ENCODE measurements around the gene EPN3.

Gene EPN3

GRCh38 chr17:50535407-50535806, 2.9 kb downstream of the EPN3 start:
- no peak for DNase-seq

- DNase-seq, result no peak
These were observed 4.4 kb downstream of the EPN3 start for GRCh38 chr17:50536683-50537646.

DNA sequence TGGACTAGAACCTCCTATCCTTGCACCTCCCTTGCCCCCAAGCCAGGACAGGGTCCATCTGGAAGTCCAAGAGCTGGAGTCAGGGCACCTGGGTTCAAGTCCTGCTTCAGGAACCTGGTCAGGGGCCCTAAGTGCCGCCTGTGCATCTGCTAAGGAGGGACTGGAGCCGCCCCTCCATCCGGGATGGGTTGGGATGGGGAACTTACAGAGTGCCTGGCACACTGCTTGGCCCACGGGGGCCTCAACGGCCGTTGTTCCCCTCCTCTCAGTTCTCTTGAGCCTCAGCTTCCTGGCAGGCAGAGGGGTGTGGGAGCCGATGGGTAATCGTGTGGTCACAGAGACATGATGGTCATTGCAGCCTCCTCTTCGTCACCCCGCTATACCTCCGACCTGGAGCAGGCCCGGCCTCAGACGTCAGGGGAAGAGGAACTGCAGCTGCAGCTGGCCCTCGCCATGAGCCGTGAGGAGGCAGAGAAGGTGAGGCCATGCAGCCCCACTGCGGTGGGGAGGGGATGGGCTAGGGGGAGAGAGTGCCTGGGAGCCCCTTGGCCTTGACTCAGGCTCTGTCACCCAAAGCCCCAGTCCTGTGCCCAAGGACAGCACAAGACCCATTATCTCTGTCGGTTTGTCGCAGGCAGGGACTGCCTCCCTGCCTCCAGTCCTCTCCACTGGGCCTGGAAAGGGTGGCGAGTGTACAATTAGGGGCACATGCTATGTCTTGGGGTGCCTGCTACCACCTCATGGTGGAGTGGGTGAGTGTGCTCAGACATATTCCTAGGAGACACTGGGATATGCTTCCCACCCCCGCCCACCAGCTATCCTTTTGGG, 5.4 kb downstream of the EPN3 start:
- DNase-seq, result no peak

DNA sequence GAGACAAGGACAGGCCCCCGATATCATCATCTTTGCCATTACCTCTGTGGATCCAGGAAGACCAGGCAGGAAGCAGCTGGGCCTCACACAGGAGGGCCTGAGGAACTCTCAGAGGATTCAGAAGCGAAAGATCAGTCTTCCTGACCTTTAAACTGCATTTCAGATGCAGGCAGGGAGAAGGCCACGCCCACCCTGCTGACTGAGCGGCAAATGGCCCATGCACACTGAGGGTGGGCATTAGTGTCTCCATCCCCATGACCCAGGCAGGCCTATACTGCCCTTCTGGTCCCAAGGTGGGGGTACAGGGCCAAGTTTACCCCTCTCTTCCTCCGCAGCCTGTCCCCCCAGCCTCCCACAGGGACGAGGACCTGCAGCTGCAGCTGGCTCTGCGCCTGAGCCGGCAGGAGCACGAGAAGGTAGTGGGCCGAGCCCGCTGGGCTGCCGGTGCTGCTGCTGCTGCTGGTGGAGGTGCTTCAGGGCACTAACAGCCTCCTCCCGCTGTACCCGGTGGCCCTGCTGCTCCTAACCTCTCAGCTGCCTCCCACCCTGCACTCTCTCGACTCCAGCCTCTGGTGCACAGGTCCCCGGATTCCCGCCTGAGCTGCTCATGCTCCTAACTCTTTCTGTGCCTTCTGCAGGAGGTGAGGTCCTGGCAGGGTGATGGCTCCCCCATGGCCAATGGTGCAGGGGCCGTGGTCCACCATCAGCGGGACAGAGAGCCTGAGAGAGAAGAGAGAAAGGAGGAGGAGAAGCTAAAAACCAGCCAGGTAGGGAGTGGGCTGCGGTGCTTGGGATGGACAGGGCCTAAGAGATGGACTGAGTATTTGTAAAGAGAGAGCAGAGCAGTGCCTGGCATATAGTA, 6.2 kb downstream of the EPN3 start:
- DNase-seq, result no peak

DNA sequence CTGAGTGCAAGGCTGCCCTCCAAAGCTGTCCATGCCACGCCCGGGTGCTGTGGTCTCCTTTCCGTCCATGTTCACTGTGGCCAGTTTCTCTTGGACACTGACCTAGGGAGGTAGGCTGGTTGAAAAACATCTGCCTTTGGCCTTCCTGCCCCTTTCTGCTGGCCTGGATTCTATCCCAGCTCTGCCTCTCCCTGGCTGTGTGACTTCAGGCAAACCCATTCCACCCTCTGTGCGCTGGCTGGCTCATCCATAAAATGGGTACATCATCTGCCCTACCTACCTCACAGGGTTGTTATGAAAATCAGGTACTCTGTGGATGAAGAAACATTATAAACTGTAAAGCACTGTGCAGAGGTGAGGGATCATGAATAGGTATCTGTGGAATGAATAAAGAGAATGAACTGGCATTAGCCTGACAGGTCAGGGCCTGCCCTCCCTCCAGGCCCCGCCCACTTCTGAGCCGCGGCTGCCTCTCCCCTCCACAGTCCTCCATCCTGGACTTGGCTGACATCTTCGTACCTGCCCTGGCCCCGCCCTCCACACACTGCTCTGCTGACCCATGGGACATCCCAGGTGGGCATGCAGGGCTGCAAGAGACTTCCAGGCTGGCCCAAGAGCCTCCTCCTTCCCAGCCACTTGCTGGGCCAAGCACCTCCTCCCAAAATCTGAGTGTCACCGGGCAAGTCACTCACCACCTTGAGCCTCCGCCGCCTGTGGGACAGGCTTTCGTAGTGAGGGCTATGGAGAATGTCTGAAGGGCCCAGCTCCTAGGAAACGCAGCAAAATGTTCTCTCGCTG, 7.4 kb downstream of the EPN3 start:
- DNase-seq, result no peak

- no peak for DNase-seq
These were observed 8.2 kb downstream of the EPN3 start for GRCh38 chr17:50540560-50541401.

DNA sequence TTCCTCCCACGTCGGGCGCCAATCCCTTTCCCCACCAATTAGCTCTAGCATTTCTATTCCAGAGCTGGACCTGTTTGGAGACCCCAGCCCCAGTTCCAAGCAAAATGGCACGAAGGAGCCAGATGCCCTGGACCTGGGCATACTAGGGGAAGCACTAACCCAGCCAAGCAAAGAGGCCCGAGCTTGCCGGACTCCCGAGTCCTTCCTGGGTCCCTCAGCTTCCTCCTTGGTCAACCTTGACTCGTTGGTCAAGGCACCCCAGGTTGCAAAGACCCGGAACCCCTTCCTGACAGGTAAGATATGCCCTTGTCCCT, 8.8 kb downstream of the EPN3 start:
- no peak for DNase-seq

DNA sequence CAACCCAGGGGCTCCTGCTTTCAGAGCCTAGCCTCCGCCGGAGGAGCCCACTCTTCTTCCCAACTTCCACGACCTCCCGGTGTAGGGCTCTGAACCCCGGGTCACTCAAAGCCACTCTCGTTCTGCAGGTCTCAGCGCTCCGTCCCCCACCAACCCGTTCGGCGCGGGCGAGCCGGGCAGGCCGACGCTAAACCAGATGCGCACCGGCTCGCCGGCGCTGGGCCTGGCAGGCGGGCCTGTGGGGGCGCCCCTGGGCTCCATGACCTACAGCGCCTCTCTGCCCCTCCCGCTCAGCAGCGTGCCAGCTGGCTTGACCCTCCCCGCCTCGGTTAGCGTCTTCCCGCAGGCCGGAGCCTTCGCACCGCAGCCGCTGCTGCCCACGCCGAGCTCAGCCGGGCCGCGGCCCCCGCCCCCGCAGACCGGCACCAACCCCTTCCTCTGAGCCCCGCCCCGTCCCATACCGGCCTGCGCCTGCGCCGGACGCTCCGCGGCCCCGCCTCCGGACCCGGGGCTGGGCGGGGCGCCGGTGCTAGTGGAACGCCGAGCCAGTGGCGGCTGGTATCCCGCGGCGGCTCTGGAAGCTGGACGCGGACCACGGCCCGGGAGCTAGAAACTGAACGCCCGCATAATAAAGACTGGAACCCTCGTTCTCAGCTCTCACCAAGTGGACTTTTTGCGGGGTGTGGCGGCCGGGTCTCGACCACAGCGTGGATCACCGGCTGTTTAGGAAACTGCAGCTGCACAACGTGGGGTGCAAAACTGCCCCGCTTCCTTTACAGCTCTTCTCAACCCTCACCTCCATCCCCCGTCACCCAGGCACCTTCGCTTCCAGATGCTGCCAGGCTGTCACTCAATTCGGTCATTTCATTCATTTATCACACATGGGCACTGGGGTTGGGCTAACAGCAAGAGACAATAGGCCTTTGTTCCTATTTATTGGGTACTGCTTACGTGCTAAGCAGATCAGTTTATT, 9.5 kb downstream of the EPN3 start:
- peak; percentile 74 for DNase-seq

DNA sequence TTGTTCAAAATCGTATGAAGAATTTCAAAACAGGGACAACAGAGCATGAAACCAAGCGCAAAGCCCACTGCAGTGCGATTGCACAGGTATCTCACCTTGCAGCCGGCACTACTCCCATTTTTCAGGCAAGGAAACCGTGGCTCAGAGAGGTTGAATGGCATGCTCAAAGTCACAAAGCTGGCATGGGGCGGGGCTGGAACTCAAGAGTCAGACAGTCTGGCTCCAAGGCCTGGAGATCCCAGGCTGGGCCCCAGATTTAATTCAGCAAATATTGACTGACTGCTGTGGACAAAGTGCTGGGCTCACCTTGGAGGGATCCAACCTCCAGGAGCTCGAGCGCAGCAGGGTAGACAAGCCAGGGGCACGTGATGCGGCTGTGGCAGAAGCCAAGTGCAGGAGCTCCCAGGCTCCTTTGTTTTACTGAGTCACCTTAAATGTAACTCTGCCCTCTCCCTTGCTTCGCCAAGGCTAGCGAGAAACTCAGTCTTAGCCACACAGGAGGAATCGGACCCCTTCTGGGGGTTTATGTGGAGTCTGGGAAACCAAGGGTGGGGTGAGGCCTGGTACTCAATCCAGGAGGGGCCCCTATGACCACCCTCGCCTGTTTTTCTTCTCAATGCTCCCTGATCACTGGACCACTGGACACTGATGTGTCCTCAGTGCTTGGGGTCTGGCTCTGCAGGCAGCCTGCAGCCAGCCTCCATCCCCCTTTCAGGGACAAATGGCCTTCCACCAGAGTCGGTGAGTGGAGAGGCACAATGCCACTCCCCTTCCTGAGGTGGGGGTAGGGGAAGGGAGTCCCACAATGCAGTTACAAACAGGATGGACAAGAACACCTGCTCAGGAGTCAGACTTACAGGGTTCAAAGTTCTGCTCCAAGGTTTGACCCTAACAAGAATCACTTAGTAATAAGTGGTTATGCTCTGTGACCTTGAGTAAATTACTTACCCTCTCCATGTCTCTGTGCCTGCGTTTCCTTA, 10.6 kb downstream of the EPN3 start:
- DNase-seq, result no peak

- DNase-seq, result no peak
These were observed 12.0 kb downstream of the EPN3 start for GRCh38 chr17:50544516-50544915.

DNA sequence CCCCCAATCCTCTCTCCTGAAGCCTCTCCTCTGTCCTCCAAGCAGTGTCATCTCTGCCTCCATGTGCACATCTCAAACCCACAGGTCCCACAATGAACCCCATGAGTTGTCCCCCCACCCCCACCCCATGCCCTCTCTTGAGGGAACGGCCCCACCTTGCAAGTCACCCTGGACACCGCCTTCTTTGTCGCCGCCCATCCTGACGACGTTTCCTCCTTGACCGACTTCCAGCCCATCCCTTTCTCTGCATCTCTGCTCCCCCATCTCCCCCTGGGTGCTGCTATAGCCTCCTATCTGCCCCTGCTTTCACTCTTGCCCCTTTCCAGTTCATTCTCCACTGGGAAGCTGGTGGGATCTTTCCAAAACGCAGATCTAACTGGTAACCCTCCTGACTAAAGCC, 12.8 kb downstream of the EPN3 start:
- no peak for DNase-seq

- no peak for DNase-seq
These were observed 14.1 kb downstream of the EPN3 start for GRCh38 chr17:50546701-50547034.

GRCh38 chr17:50547035-50547735, 14.7 kb downstream of the EPN3 start, which contains the start of gene SPATA20:
Gene SPATA20, plus strand, starts transcription at chr17:50547174. Its CDS starts 35 bp downstream, at chr17:50547209.
- peak; percentile 89 for DNase-seq

DNA sequence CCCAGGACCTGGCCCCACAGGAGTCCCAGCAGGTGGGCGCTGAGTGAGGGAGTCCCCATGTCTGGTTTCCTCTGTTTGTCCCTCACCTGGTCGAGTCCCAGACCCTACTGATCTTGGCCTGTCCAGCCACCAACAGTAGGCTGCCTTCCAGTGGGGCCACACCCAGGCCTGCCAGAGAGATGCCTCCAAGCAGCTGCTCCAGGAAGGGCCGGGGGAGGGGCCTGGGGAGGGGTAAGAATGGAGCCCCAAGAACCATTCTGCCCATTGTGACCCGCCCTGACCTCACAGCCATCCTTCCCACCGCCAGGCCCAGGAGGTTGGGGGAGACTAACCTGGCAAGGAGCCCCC, 15.2 kb downstream of the EPN3 start:
- DNase-seq, result no peak

DNA sequence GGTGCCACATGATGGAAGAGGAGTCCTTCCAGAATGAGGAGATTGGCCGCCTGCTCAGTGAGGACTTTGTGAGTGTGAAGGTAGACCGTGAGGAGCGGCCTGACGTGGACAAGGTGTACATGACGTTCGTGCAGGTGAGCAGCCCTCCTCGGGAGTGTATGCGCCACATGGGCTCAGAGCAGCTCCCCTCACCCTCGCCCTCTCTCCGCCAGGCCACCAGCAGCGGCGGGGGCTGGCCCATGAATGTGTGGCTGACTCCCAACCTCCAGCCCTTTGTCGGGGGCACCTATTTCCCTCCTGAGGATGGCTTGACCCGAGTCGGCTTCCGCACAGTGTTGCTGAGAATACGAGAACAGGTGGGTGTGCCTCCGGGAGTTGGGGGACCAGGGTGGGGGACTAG, 16.3 kb downstream of the EPN3 start:
- DNase-seq, result no peak

GRCh38 chr17:50549256-50549941, 16.9 kb downstream of the EPN3 start:
- DNase-seq, result no peak

DNA sequence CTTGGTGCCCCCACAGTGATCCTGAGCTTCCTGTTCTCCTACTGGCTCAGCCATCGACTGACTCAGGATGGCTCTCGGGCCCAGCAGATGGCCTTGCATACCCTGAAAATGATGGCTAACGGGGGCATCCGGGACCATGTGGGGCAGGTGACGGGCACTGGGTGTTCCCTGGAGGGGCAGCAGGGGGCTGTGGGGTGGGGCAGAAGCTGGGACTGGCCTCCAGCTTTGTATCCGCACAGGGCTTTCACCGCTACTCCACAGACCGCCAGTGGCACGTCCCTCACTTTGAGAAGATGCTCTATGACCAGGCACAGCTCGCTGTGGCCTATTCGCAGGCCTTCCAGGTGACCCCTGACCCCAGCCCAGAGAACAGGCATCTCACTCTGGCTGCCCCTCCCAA, 17.4 kb downstream of the EPN3 start:
- DNase-seq, result no peak
